Measurements from ENCODE around the gene SLC51B.
"Not testable (repeated sequence)": the region's sequence is repeated elsewhere in the genome, so short reads cannot be mapped to it uniquely, and the experiment has no call there.

Gene SLC51B

DNA sequence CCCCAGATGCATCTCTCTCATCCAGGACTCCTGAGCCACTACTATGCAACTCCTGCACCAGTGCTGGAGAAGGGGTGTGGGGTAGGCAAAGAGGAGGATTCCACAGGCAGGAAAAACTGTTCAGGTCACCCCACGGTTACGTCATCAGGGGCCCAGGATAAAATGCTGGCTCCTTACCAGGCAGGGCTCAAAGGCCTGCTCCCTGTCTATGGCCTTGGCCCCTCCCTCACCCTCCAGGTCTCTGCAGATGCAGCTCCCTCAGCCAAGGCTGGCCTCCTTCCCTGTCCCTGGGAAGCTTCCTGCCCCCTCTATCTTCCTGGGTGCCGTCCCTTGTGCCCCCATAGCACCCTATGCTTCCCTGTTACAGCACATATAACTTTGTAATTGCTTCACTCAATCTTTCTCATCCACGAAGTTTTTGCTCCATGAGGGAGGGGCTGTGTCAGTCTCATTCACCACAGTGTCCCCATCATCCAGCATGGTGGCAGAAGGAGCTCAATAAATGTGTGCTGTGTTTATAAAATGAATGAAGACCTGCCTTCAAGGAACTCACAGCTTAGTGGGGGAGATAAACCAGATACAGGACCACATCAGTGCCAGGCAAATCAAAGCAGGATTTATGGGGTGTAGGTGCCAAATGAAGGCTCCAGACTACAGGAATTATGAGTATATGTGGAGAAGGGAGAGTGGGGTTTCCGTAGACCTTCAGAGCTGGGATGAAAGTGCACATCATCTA, 50.0 kb downstream of the SLC51B start:
- no peaks in the 10 kb centered on the region for H3K27me3 ChIP-seq
- H3K4me1 ChIP-seq, result no peaks in the 10 kb centered on the region
- H4K20me1 ChIP-seq, result no peaks in the 10 kb centered on the region
- no peak overlapping the region for H3K4me3 ChIP-seq
- peaks cover 33% of the 10 kb centered on the region for H3K36me3 ChIP-seq
- no peak for TF ChIP-seq Cebpa-rat (IDR thresholded peaks at IDR 0.05)
- H3K9me3 ChIP-seq, result no peaks in the 10 kb centered on the region
- no peak overlapping the region for H3K4me2 ChIP-seq
- H3K9ac ChIP-seq, result no peak overlapping the region
- H3K27ac ChIP-seq, result no peak overlapping the region

DNA sequence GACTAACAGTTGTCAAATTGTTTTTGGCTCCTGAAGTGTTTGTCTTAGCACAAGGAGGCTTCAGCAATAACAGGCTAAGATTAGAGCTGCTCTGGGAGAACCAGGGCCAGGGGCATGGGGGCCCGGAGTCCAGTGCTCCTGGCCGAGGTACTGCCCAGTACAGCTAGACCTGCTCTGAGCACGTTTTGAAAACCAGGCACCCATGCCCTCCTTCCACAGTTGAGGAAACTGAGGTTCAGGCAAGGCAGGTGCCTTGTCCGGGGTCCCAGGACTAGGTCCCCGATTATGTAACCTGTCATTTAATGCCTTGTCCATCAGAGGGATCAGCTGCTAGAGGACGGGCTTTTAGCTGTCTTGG, 50.5 kb downstream of the SLC51B start:
- no peaks in the 10 kb centered on the region for H3K27me3 ChIP-seq
- H3K4me2 ChIP-seq, result no peak overlapping the region
- no peaks in the 10 kb centered on the region for H3K4me1 ChIP-seq
- H4K20me1 ChIP-seq, result no peaks in the 10 kb centered on the region
- no peaks in the 10 kb centered on the region for H3K9me3 ChIP-seq
- H3K27ac ChIP-seq, result no peak overlapping the region
- H3K4me3 ChIP-seq, result no peak overlapping the region
- H3K9ac ChIP-seq, result no peak overlapping the region
- peaks cover 39% of the 10 kb centered on the region for H3K36me3 ChIP-seq
- no peak for TF ChIP-seq Cebpa-rat (IDR thresholded peaks at IDR 0.05)

DNA sequence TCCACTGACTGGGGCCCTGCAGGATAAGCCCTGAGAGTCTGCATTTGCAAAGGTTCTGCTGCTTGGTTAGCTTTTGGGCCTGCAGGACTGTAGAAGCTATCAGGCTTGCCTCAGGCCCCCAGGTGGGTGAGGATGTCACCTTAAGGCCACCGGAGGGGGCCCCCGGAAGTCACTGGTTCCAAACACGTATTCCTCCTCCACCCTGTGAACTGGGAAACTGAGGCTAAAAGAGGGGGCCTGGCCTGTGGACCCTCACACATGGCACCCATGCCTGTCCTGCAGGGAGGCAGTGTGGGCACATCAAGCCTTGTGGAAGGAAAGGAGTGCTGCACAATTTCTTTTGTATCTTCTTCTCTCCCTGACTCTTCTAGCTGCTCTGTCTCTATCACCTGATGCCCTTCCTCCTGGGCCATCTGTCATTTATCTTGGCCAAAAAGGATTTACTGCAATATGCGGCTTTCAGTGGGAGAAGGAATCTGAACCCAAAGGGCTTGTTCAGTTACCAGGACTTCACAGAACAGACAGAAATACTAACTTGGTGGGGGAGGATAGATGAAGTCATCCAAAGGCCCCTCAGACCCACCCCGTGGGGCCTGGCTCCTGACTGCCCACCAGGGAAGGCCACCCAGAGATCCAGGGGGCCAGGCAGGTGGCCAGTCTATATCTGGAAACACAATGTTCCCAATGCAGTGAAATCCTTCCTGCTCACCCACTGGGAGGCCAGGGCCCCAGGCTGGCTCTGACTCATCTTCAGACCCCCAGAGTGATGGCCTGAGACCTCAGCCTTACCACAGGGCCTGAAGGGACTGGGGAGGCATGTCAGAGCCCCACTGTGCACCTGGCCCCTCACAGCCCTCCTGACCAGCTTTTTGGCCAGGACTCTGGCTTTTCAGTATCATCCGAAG, 51.5 kb downstream of the SLC51B start:
- no peak overlapping the region for H3K9ac ChIP-seq
- H3K4me1 ChIP-seq, result no peaks in the 10 kb centered on the region
- no peak overlapping the region for H3K4me3 ChIP-seq
- TF ChIP-seq Cebpa-rat (IDR thresholded peaks at IDR 0.05), result no peak
- H3K36me3 ChIP-seq, result peaks cover 49% of the 10 kb centered on the region
- H3K4me2 ChIP-seq, result no peak overlapping the region
- no peak overlapping the region for H3K27ac ChIP-seq
- no peaks in the 10 kb centered on the region for H3K27me3 ChIP-seq
- H4K20me1 ChIP-seq, result no peaks in the 10 kb centered on the region
- no peaks in the 10 kb centered on the region for H3K9me3 ChIP-seq

DNA sequence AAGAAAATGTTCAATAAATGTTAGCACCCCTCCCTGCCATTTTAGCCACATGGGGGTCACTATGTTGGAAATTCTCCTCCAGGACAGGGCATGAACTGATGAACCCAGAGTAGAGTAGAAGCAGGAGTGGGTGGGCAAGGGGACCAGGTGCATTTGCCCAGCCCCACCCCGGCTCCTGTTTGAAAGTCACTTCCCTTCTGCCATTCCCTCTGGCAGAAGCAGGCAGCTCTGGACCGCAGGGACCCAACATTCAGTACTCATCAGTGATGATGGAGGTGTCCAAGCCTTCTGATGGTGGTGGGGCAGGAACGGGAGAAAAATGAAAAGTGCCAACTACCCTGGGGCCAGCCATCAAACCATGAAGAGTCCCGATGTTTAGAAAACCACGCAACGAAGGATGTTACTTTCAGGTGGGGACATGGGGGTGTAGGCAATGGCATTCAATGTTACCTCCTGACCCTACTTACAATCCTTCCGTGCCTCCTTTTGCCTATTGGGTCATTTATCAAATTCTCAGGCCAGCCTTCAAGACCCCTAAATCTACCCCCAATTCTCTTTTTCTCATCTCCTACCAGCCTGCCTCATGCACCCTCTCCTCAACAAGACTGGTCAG, 52.6 kb downstream of the SLC51B start:
- H3K4me1 ChIP-seq, result no peaks in the 10 kb centered on the region
- no peak for TF ChIP-seq Cebpa-rat (IDR thresholded peaks at IDR 0.05)
- H3K27ac ChIP-seq, result no peak overlapping the region
- H3K4me2 ChIP-seq, result no peak overlapping the region
- peaks cover 58% of the 10 kb centered on the region for H3K36me3 ChIP-seq
- H3K9me3 ChIP-seq, result no peaks in the 10 kb centered on the region
- no peaks in the 10 kb centered on the region for H3K27me3 ChIP-seq
- no peak overlapping the region for H3K9ac ChIP-seq
- H4K20me1 ChIP-seq, result no peaks in the 10 kb centered on the region
- H3K4me3 ChIP-seq, result no peak overlapping the region

DNA sequence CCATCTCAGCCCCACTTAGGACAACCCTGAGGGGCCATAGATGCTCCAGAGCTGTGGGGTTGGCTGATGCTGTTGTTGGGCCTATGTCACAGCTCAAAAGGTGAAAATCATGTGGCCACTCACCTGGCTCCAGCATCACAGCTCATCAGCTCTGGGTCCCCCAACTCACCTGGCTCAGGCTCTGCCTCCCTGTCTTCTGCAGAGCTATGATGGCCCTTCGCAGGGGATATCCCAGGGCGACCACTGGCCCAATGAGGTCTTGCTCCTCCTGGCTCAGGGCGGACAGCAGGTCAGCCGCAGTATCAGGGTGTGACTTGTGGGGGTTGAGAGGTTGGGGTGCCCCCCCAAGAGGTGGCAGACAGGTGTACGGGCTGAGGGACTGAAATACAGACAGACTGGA, 54.1 kb downstream of the SLC51B start:
- Histone ChIP-seq H3K9me3 (no peaks in the 10 kb centered on the region), H3K27me3 (no peaks in the 10 kb centered on the region), H3K27ac (no peak overlapping the region), H3K36me3 (peaks cover 65% of the 10 kb centered on the region), H3K4me1 (no peaks in the 10 kb centered on the region), H3K4me3 (no peak overlapping the region), H3K4me2 (no peak overlapping the region), H4K20me1 (no peaks in the 10 kb centered on the region), H3K9ac (no peak overlapping the region)
- no peak for TF ChIP-seq Cebpa-rat (IDR thresholded peaks at IDR 0.05)

DNA sequence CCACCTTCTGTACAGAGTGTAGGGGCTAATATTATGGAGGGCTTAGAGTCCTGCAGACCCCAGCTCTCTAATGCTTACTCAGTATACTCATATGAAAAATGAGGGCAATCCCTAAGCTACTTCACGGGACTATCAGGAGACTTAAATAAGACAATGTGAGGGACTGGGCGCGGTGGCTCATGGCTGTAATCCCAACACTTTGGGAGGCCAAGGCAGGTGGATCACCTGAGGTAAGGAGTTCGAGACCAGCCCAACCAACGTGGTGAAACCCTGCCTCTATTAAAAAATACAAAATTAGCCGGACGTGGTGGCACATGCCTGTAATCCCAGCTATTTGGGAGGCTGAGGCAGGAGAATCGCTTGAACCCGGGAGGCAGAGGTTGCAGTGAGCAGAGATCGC, 54.6 kb downstream of the SLC51B start:
- peaks cover 66% of the 10 kb centered on the region for H3K36me3 ChIP-seq
- not testable (repeated sequence) for H3K4me3 ChIP-seq, H3K27me3 ChIP-seq

DNA sequence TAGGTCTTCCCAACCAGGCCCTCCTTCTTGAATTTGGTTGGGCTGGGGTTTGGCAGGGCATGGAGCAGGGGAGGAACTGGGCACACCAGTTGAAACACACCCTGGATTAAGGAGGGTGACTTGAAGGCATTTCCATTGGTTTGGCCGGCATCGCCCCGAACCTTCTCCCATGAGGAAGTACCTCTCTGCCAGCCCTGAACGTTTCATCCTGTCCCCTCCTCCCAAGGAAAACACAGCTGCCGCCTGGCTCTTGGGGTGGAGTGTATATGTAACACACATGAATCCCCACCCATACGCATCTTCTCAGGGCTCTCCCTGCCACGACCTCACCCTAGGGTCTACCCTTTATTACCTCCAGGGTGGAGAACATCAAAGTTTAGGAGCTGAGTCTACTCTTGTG, 55.3 kb downstream of the SLC51B start:
- Histone ChIP-seq H3K9me3 (no peaks in the 10 kb centered on the region), H3K27ac (no peak overlapping the region), H3K9ac (no peak overlapping the region), H4K20me1 (no peaks in the 10 kb centered on the region), H3K4me1 (no peaks in the 10 kb centered on the region), H3K4me3 (no peak overlapping the region), H3K36me3 (peaks cover 72% of the 10 kb centered on the region), H3K27me3 (no peaks in the 10 kb centered on the region), H3K4me2 (no peak overlapping the region)
- TF ChIP-seq Cebpa-rat (IDR thresholded peaks at IDR 0.05), result no peak

More for the DNA sequence above, 54.6 kb downstream of the SLC51B start:
- not testable (repeated sequence) for H3K9me3 ChIP-seq, H4K20me1 ChIP-seq, H3K4me2 ChIP-seq, H3K27ac ChIP-seq, H3K4me1 ChIP-seq, H3K9ac ChIP-seq

DNA sequence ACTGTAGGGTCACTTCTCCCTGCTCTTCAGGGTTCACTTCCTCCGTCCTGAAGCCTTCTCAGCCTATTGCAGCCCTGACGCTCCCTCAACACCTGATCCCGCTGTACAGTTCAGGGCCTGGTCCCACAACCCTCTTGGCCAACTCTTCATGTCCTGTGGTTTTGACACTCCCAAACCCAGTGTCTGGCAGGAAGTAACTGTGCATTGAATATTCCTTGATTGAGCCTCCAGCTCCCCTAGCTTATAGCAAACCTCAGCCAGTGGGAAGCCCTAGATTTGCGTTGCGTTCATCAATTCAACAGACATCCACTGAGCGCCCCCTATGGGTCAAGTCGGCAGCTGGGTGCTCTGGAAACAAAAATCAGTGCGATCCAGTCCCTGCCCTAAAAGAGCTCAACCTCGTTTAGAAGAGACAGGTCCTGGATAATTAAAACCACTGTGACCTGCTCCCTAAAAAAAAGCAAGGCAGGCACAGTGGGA, 56.3 kb downstream of the SLC51B start:
- Histone ChIP-seq H3K9me3 (no peaks in the 10 kb centered on the region), H3K4me3 (no peak overlapping the region), H3K9ac (no peak overlapping the region), H4K20me1 (no peaks in the 10 kb centered on the region), H3K27me3 (no peaks in the 10 kb centered on the region), H3K36me3 (peaks cover 82% of the 10 kb centered on the region), H3K4me2 (no peak overlapping the region), H3K4me1 (no peaks in the 10 kb centered on the region), H3K27ac (no peak overlapping the region)
- no peak for TF ChIP-seq Cebpa-rat (IDR thresholded peaks at IDR 0.05)

DNA sequence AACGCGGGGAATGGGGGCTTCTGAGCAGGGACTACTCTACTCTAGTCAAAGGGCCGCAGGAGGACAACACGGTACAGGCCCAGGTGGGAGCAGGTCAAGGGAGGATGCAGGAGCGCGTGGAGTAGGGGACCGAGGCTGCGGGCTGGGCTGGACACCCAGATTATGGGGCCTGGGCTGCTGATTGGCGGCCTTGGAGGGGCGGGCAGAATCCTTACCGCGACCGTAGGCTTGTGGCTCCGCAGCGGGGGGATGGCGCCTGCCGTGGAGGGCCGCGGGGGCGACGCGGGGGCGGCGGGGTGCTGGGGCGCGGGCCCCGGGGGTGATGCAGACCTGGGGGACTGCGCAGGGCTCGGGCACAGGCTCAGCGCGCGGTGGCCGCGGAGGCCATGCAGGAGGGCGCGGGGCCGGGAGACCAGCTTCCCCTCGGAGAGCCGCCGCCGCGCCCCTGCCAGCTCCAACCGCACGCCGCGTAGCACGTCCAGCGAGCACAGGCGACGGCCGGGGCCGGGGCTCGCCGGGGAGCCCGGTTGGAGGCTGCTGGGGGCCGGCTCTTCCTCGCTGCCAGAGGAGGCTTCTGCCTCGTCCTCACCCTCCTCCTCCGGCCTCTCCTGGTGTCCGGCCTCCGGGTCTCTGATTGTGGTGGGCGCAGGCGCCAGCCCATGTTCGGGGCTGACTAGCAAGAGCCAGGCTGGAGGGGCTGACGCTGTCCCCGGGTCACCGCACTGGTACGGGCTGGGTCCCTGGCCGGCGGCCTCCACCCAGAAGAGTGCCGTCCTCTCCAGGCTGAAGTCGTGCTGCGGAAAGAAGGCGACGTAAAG, 56.9 kb downstream of the SLC51B start:
- Histone ChIP-seq H3K9ac (no peak overlapping the region), H3K4me3 (no peak overlapping the region), H3K36me3 (peaks cover 82% of the 10 kb centered on the region), H3K4me1 (no peaks in the 10 kb centered on the region), H3K9me3 (no peaks in the 10 kb centered on the region), H3K27me3 (no peaks in the 10 kb centered on the region), H4K20me1 (no peaks in the 10 kb centered on the region), H3K27ac (no peak overlapping the region), H3K4me2 (no peak overlapping the region)
- no peak for TF ChIP-seq Cebpa-rat (IDR thresholded peaks at IDR 0.05)

Data from BLaER1 (cell line).